ENCODE data around the gene ARHGAP24. TPM values are rescaled to one million over a fixed set of nuclear protein-coding genes. Genes with fewer than 3 reads are reported as not detected.

ARHGAP24 gene
- polyA plus RNA-seq, 1 of the 3 experiments (the other 2 are of a cell fraction): 1.4 TPM

GRCh38 chr4:85968945-85969819 is 494.2 kb downstream of the ARHGAP24 start:
- CTCF ChIA-PET: interaction anchor here (0.7 to 5.7 kb wide), 34 partner anchors 8 to 885 kb away, joined by 3 to 117 read pairs (median 4); no protein-coding TSS in a partner anchor
- no peaks in the 10 kb centered on the region for H3K9me2 ChIP-seq
- H3K4me1 ChIP-seq (ENCODE audit: control insufficient read depth in 1 of 2, insufficient read depth in 2 of 2, low read depth in 1 of 2, low read length in 1 of 2): peaks cover 0 to 3% of the 10 kb centered on the region in 2 experiments; a peak in 1 of 4 replicates
- H3K27me3 ChIP-seq (ENCODE audit: insufficient read depth): no peaks in the 10 kb centered on the region
- no peaks in the 10 kb centered on the region for H3K79me2 ChIP-seq (ENCODE audit: insufficient read depth)
- H3K9me3 ChIP-seq: no peaks in the 10 kb centered on the region
- H3K27ac ChIP-seq (ENCODE audit: low read depth in 2 of 2, low read length in 1 of 2): peak overlapping the region in 1 of 2 experiments; percentile 29; a peak in 2 of 4 replicates
- H3F3A ChIP-seq (replicated peaks; ENCODE audit: insufficient read depth): no peaks in the 10 kb centered on the region
- no peaks in the 10 kb centered on the region for H3K36me3 ChIP-seq (replicated peaks in 1 of 2; ENCODE audit: control insufficient read depth in 1 of 2, insufficient read depth in 2 of 2, low read length in 1 of 2)
- no peak overlapping the region for H2AFZ ChIP-seq (ENCODE audit: low read depth)
- H3K4me2 ChIP-seq: no peak overlapping the region
- POLR2A ChIA-PET: no interaction called here
- TF ChIP-seq SIN3A (IDR thresholded peaks at IDR 0.05; ENCODE audit: borderline replicate concordance, low read depth, low read length): no peak
- TF ChIP-seq RAD21 (IDR thresholded peaks at IDR 0.05; ENCODE audit: low read length): peak; percentile 80
- no peak for TF ChIP-seq POLR2AphosphoS5 (IDR thresholded peaks at IDR 0.05; ENCODE audit: low read depth, low read length)
- no peak for TF ChIP-seq MXI1 (IDR thresholded peaks at IDR 0.05; ENCODE audit: low read depth, low read length)
- no peak for TF ChIP-seq USF2 (IDR thresholded peaks at IDR 0.05; ENCODE audit: borderline replicate concordance, low read depth, low read length)
- TF ChIP-seq, protein P1, sequence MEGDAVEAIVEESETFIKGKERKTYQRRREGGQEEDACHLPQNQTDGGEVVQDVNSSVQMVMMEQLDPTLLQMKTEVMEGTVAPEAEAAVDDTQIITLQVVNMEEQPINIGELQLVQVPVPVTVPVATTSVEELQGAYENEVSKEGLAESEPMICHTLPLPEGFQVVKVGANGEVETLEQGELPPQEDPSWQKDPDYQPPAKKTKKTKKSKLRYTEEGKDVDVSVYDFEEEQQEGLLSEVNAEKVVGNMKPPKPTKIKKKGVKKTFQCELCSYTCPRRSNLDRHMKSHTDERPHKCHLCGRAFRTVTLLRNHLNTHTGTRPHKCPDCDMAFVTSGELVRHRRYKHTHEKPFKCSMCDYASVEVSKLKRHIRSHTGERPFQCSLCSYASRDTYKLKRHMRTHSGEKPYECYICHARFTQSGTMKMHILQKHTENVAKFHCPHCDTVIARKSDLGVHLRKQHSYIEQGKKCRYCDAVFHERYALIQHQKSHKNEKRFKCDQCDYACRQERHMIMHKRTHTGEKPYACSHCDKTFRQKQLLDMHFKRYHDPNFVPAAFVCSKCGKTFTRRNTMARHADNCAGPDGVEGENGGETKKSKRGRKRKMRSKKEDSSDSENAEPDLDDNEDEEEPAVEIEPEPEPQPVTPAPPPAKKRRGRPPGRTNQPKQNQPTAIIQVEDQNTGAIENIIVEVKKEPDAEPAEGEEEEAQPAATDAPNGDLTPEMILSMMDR (IDR thresholded peaks at IDR 0.05): peak; percentile 73
- peak; percentile 56 for TF ChIP-seq SMC3 (IDR thresholded peaks at IDR 0.05; ENCODE audit: low read depth, low read length)
- no peak for TF ChIP-seq NFIC (IDR thresholded peaks at IDR 0.05; ENCODE audit: borderline replicate concordance)
- peak; percentile 31 for DNase-seq
- H4K20me1 ChIP-seq (ENCODE audit: insufficient read depth): no peaks in the 10 kb centered on the region
- WGBS (ENCODE audit: low lambda C conversion rate): 41% methylated on average over 3 of the region's 3 CpGs
- H3K9ac ChIP-seq: no peak overlapping the region
- no peak overlapping the region; a peak in 1 of 4 replicates for H3K4me3 ChIP-seq (ENCODE audit: low read depth in 2 of 2, low read length in 1 of 2)

GRCh38 chr4:85970535-85970934 is 495.6 kb downstream of the ARHGAP24 start:
- Histone ChIP-seq H3K4me1 (ENCODE audit: control insufficient read depth in 1 of 2, insufficient read depth in 2 of 2, low read depth in 1 of 2, low read length in 1 of 2) (peaks cover 0 to 3% of the 10 kb centered on the region in 2 experiments; a peak in 1 of 4 replicates), H3K9ac (no peak overlapping the region), H3K9me3 (no peaks in the 10 kb centered on the region; the same call in 1 of the 2 replicates), H3K27me3 (ENCODE audit: insufficient read depth) (no peaks in the 10 kb centered on the region), H3K4me3 (ENCODE audit: low read depth in 2 of 2, low read length in 1 of 2) (no peak overlapping the region), H3K36me3 (replicated peaks in 1 of 2; ENCODE audit: control insufficient read depth in 1 of 2, insufficient read depth in 2 of 2, low read length in 1 of 2) (no peaks in the 10 kb centered on the region), H3K79me2 (ENCODE audit: insufficient read depth) (no peaks in the 10 kb centered on the region), H3K27ac (ENCODE audit: low read depth in 2 of 2, low read length in 1 of 2) (no peak overlapping the region), H3K4me2 (no peak overlapping the region), H4K20me1 (ENCODE audit: insufficient read depth) (no peaks in the 10 kb centered on the region), H2AFZ (ENCODE audit: low read depth) (no peak overlapping the region), H3K9me2 (no peaks in the 10 kb centered on the region), H3F3A (replicated peaks; ENCODE audit: insufficient read depth) (no peaks in the 10 kb centered on the region)
- no peak for DNase-seq
- 98% methylated on average over 2 of the region's 2 CpGs for WGBS (ENCODE audit: low lambda C conversion rate)
- POLR2A ChIA-PET: no interaction called here
- CTCF ChIA-PET: interaction anchor here (0.8 to 5.7 kb wide), 8 partner anchors 9 to 886 kb away, joined by 3 to 117 read pairs (median 9); no protein-coding TSS in a partner anchor
- no peak for TF ChIP-seq JUND (IDR thresholded peaks at IDR 0.05)
- TF ChIP-seq NFIC (IDR thresholded peaks at IDR 0.05; ENCODE audit: borderline replicate concordance): no peak
- TF ChIP-seq FOXM1 (IDR thresholded peaks at IDR 0.05; ENCODE audit: low read depth): no peak
- no peak for TF ChIP-seq RFX5 (IDR thresholded peaks at IDR 0.05; ENCODE audit: low read length)
- no peak for TF ChIP-seq TAF1 (IDR thresholded peaks at IDR 0.05; ENCODE audit: borderline replicate concordance, low read depth, low read length)
- TF ChIP-seq REST (IDR thresholded peaks at IDR 0.05; ENCODE audit: low read depth, low read length): no peak
- no peak for TF ChIP-seq MXI1 (IDR thresholded peaks at IDR 0.05; ENCODE audit: low read depth, low read length)
- TF ChIP-seq, protein P2, sequence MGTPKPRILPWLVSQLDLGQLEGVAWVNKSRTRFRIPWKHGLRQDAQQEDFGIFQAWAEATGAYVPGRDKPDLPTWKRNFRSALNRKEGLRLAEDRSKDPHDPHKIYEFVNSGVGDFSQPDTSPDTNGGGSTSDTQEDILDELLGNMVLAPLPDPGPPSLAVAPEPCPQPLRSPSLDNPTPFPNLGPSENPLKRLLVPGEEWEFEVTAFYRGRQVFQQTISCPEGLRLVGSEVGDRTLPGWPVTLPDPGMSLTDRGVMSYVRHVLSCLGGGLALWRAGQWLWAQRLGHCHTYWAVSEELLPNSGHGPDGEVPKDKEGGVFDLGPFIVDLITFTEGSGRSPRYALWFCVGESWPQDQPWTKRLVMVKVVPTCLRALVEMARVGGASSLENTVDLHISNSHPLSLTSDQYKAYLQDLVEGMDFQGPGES (IDR thresholded peaks at IDR 0.05; ENCODE audit: low read depth, low read length): no peak
- no peak for TF ChIP-seq EP300 (IDR thresholded peaks at IDR 0.05; ENCODE audit: borderline replicate concordance in 1 of 2, low read depth in 1 of 2, low read length in 1 of 2)
- no peak for TF ChIP-seq GABPA (IDR thresholded peaks at IDR 0.05; ENCODE audit: low read depth)
- TF ChIP-seq USF2 (IDR thresholded peaks at IDR 0.05; ENCODE audit: borderline replicate concordance, low read depth, low read length): no peak

Data from SK-N-SH (cell line).